Left hindlimb (tissue), 1 donor: ENCODE measurements around the gene GNAO1.

ENCODE experiments used
- DNase-seq: peaks from one replicate; pipeline ENCODE4 v3.0.0-alpha.2; 2018

The GNAO1 gene

GRCh38 chr16:56244612-56245011 is 53.3 kb downstream of the GNAO1 start:
- no peak for DNase-seq

- no peak for DNase-seq
Observed at GRCh38 chr16:56245197-56245596, 53.9 kb downstream of the GNAO1 start.

- no peak for DNase-seq
Observed at GRCh38 chr16:56246051-56246817, 54.9 kb downstream of the GNAO1 start.

- DNase-seq = no peak
Observed at GRCh38 chr16:56247018-56247417, 55.7 kb downstream of the GNAO1 start.

GRCh38 chr16:56247808-56248207 is 56.5 kb downstream of the GNAO1 start:
- no peak for DNase-seq

GRCh38 chr16:56252835-56253234 is 61.5 kb downstream of the GNAO1 start:
- DNase-seq = no peak

GRCh38 chr16:56255904-56256303 is 64.6 kb downstream of the GNAO1 start:
- DNase-seq = no peak

- DNase-seq = no peak
Observed at GRCh38 chr16:56257239-56257638, 66.0 kb downstream of the GNAO1 start.

- DNase-seq = no peak
Observed at GRCh38 chr16:56257666-56258342, 66.5 kb downstream of the GNAO1 start.

GRCh38 chr16:56258508-56259424 is 67.5 kb downstream of the GNAO1 start:
- no peak for DNase-seq

GRCh38 chr16:56259425-56259779 is 68.1 kb downstream of the GNAO1 start:
- DNase-seq = no peak

GRCh38 chr16:56260378-56261160 is 69.3 kb downstream of the GNAO1 start:
- no peak for DNase-seq

GRCh38 chr16:56261656-56262055 is 70.4 kb downstream of the GNAO1 start:
- DNase-seq = no peak

- DNase-seq = no peak
Observed at GRCh38 chr16:56262148-56262547, 70.9 kb downstream of the GNAO1 start.

GRCh38 chr16:56262551-56263245 is 71.4 kb downstream of the GNAO1 start:
- no peak for DNase-seq

GRCh38 chr16:56263711-56264608 is 72.7 kb downstream of the GNAO1 start:
- DNase-seq = no peak

GRCh38 chr16:56264609-56264972 is 73.3 kb downstream of the GNAO1 start:
- DNase-seq = no peak

- DNase-seq = no peak
Observed at GRCh38 chr16:56265184-56265583, 73.9 kb downstream of the GNAO1 start.

- no peak for DNase-seq
Observed at GRCh38 chr16:56265746-56266145, 74.5 kb downstream of the GNAO1 start.

GRCh38 chr16:56266641-56267607 is 75.6 kb downstream of the GNAO1 start:
- no peak for DNase-seq
